ENCODE results near the gene MTCP1. TPM values are rescaled to one million over a fixed set of nuclear protein-coding genes. Genes with fewer than 3 reads are reported as not detected.

Gene MTCP1
- total and polyA plus RNA-seq, 2 donors = 12.6 to 50.8 TPM

DNA sequence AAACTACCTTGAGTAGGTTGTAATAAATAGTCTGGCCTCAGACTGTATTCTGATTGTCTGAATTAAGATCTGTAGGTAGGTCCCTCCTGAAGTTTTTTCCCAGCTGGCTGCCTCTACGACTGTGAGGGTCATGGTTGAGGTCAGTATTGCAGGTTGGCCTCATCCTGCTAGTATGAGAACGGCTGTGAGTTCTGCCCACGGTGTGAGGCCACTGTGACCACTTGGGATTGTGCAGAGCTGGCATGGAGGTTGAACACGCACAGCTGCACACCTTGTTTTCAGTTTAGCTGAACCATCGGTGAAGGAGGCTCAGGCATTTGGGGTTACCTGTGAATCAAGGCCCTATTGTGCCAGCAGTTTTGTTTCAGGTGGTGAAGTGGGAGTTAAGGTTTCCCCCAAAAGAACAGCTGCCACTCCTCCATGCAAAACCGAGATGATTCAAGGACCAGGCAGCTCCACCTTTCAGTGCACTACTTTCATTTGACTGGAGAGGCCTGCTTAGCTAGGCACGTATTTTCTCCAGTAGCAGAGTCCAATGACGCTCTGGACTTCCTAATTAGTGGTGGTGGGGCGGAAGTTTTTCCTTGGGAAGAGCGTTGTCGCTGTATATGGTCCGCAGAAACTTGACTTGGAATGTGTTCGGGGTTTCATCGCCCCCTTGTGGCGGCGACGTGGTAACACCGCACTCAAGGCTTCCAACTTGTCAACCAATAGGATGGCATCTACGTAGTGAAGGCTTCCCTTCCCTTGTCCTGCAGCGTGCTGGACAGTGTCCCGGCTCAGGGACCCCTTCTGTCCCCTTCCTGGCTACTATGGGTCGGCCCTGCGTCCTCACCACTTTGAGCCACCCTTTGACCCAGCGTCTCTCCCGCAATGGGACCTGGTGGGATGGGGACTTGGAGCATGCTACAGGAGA, 13.8 kb downstream of the MTCP1 start:
- Histone ChIP-seq H3K4me3 (ENCODE audit: low read length in 2 of 2) (no peak overlapping the region), H3K4me1 (ENCODE audit: control insufficient read depth in 2 of 2, insufficient read depth in 2 of 2, low read length in 2 of 2) (peaks cover 0 to 4% of the 10 kb centered on the region in 2 donors)
- WGBS = 20% methylated on average over 23 of the region's 25 CpGs

GRCh38 chrX:155056471-155056870, 14.5 kb downstream of the MTCP1 start:
- H3K27ac ChIP-seq (ENCODE audit: low read depth in 1 of 2, low read length in 1 of 2) = no peak overlapping the region
- H3K27me3 ChIP-seq (ENCODE audit: control insufficient read depth in 2 of 2, insufficient read depth in 1 of 2, low read length in 1 of 2) = no peaks in the 10 kb centered on the region
- no peaks in the 10 kb centered on the region for H3K9me3 ChIP-seq (ENCODE audit: control insufficient read depth in 2 of 2, insufficient read depth in 1 of 2, low read length in 1 of 2)
- H3K4me3 ChIP-seq (ENCODE audit: low read length in 2 of 2) = no peak overlapping the region
- peak in 1 of 9 donors; percentile 11 for DNase-seq (ENCODE audit: low read depth in 6 of 9, low spot score in 9 of 9)
- WGBS = 97% methylated on average over 1 of the region's 1 CpG
- peaks cover 0 to 13% of the 10 kb centered on the region in 2 donors for H3K36me3 ChIP-seq (ENCODE audit: control insufficient read depth in 2 of 2, insufficient read depth in 2 of 2, low read length in 1 of 2)
- H3K4me1 ChIP-seq (ENCODE audit: control insufficient read depth in 2 of 2, insufficient read depth in 2 of 2, low read length in 2 of 2) = peaks cover 0 to 4% of the 10 kb centered on the region in 2 donors

More for the DNA sequence above, 13.8 kb downstream of the MTCP1 start:
- H3K36me3 ChIP-seq (ENCODE audit: control insufficient read depth in 2 of 2, insufficient read depth in 2 of 2, low read length in 1 of 2) = peaks cover 0 to 13% of the 10 kb centered on the region in 2 donors
- peak in 6 of 9 donors; percentile 23 to 68 (median 50) for DNase-seq (ENCODE audit: low read depth in 6 of 9, low spot score in 9 of 9)
- H3K9me3 ChIP-seq (ENCODE audit: control insufficient read depth in 2 of 2, insufficient read depth in 1 of 2, low read length in 1 of 2) = no peaks in the 10 kb centered on the region
- H3K27me3 ChIP-seq (ENCODE audit: control insufficient read depth in 2 of 2, insufficient read depth in 1 of 2, low read length in 1 of 2) = no peaks in the 10 kb centered on the region
- no peak overlapping the region for H3K27ac ChIP-seq (ENCODE audit: low read depth in 1 of 2, low read length in 1 of 2)

GRCh38 chrX:155055494-155055893, 15.4 kb downstream of the MTCP1 start:
- no peak overlapping the region for H3K27ac ChIP-seq (ENCODE audit: low read depth in 1 of 2, low read length in 1 of 2)
- H3K27me3 ChIP-seq (ENCODE audit: control insufficient read depth in 2 of 2, insufficient read depth in 1 of 2, low read length in 1 of 2) = no peaks in the 10 kb centered on the region
- WGBS = 98% methylated on average over 3 of the region's 3 CpGs
- no peak for DNase-seq (ENCODE audit: low read depth in 6 of 9, low spot score in 9 of 9)
- peaks cover 0 to 10% of the 10 kb centered on the region in 2 donors for H3K36me3 ChIP-seq (ENCODE audit: control insufficient read depth in 2 of 2, insufficient read depth in 2 of 2, low read length in 1 of 2)
- H3K4me3 ChIP-seq (ENCODE audit: low read length in 2 of 2) = no peak overlapping the region
- H3K4me1 ChIP-seq (ENCODE audit: control insufficient read depth in 2 of 2, insufficient read depth in 2 of 2, low read length in 2 of 2) = peaks cover 0 to 4% of the 10 kb centered on the region in 2 donors
- no peaks in the 10 kb centered on the region for H3K9me3 ChIP-seq (ENCODE audit: control insufficient read depth in 2 of 2, insufficient read depth in 1 of 2, low read length in 1 of 2)

GRCh38 chrX:155054255-155054654, 16.7 kb downstream of the MTCP1 start:
- no peaks in the 10 kb centered on the region for H3K27me3 ChIP-seq (ENCODE audit: control insufficient read depth in 2 of 2, insufficient read depth in 1 of 2, low read length in 1 of 2)
- 95% methylated on average over 4 of the region's 4 CpGs for WGBS
- no peak for DNase-seq (ENCODE audit: low read depth in 6 of 9, low spot score in 9 of 9)

DNA sequence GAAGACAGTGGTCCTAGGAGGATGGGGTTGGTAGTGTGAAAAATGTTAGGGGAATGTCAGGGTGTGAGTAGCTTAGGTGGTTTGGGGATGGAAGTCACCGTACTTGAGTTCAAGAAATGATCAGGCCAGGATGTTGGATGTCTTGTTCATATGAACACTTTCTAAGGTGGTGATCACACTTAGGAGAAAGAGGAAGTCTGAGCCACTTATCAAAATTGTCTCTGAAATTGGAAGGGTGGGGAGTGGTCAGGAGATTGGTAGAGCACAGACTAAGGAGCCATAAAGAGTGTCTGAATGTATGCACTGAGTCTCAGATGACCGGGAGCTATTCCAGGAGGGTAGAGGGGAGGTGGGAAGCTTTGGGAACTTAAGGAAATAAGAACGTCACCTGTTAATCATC, 17.3 kb downstream of the MTCP1 start:
- H3K4me3 ChIP-seq (ENCODE audit: low read length in 2 of 2) = no peak overlapping the region
- 96% methylated on average over 3 of the region's 3 CpGs for WGBS
- H3K27me3 ChIP-seq (ENCODE audit: control insufficient read depth in 2 of 2, insufficient read depth in 1 of 2, low read length in 1 of 2) = no peaks in the 10 kb centered on the region
- no peaks in the 10 kb centered on the region for H3K9me3 ChIP-seq (ENCODE audit: control insufficient read depth in 2 of 2, insufficient read depth in 1 of 2, low read length in 1 of 2)
- peaks cover 0 to 10% of the 10 kb centered on the region in 2 donors for H3K36me3 ChIP-seq (ENCODE audit: control insufficient read depth in 2 of 2, insufficient read depth in 2 of 2, low read length in 1 of 2)
- peaks cover 0 to 4% of the 10 kb centered on the region in 2 donors for H3K4me1 ChIP-seq (ENCODE audit: control insufficient read depth in 2 of 2, insufficient read depth in 2 of 2, low read length in 2 of 2)
- DNase-seq (ENCODE audit: low read depth in 6 of 9, low spot score in 9 of 9) = no peak
- no peak overlapping the region for H3K27ac ChIP-seq (ENCODE audit: low read depth in 1 of 2, low read length in 1 of 2)

More at GRCh38 chrX:155054255-155054654, 16.7 kb downstream of the MTCP1 start:
- no peak overlapping the region for H3K4me3 ChIP-seq (ENCODE audit: low read length in 2 of 2)
- H3K36me3 ChIP-seq (ENCODE audit: control insufficient read depth in 2 of 2, insufficient read depth in 2 of 2, low read length in 1 of 2) = peaks cover 0 to 10% of the 10 kb centered on the region in 2 donors
- H3K9me3 ChIP-seq (ENCODE audit: control insufficient read depth in 2 of 2, insufficient read depth in 1 of 2, low read length in 1 of 2) = no peaks in the 10 kb centered on the region
- peaks cover 0 to 4% of the 10 kb centered on the region in 2 donors for H3K4me1 ChIP-seq (ENCODE audit: control insufficient read depth in 2 of 2, insufficient read depth in 2 of 2, low read length in 2 of 2)
- no peak overlapping the region for H3K27ac ChIP-seq (ENCODE audit: low read depth in 1 of 2, low read length in 1 of 2)

DNA sequence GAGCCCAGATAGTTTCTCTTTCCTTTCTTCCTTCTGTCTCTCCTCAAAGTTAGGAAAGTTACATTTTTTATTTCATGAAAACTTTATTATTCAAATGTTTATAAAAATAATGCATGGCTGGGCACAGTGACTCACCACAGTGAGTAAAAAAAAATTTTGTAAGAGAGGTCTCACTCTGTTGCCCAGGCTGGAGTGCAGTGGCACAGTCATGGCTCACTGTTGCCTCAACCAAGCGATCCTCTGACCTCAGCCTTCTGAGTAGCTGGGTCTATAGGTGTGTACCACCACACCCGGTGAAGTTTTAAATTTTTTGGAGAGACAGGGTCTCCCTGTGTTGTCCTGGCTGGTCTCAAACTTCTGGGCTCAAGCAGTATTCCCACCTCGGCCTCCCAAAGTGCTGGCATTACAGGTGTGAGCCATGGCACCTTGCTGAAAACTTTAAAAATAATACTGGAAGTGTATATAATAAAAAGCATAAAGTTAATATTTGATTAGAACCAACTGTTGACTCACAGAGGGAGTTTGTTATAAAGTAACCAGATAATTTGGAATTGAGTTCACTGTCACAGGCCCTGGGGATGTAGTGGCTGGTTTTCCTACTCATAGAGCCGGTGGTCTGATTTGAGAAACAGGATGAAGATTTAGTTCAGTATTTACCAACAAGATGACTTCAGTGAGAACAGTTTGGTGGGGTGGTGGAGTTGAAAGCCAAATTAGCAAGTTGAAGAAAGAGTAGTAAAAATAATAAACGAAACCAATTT, 18.0 kb downstream of the MTCP1 start:
- 93% methylated on average over 5 of the region's 5 CpGs for WGBS
- DNase-seq (ENCODE audit: low read depth in 6 of 9, low spot score in 9 of 9) = no peak
- H3K27me3 ChIP-seq (ENCODE audit: control insufficient read depth in 2 of 2, insufficient read depth in 1 of 2, low read length in 1 of 2) = no peaks in the 10 kb centered on the region
- H3K4me1 ChIP-seq (ENCODE audit: control insufficient read depth in 2 of 2, insufficient read depth in 2 of 2, low read length in 2 of 2) = peaks cover 0 to 4% of the 10 kb centered on the region in 2 donors
- peaks cover 0 to 10% of the 10 kb centered on the region in 2 donors for H3K36me3 ChIP-seq (ENCODE audit: control insufficient read depth in 2 of 2, insufficient read depth in 2 of 2, low read length in 1 of 2)
- no peaks in the 10 kb centered on the region for H3K9me3 ChIP-seq (ENCODE audit: control insufficient read depth in 2 of 2, insufficient read depth in 1 of 2, low read length in 1 of 2)
- no peak overlapping the region for H3K4me3 ChIP-seq (ENCODE audit: low read length in 2 of 2)
- no peak overlapping the region for H3K27ac ChIP-seq (ENCODE audit: low read depth in 1 of 2, low read length in 1 of 2)

- H3K36me3 ChIP-seq (ENCODE audit: control insufficient read depth in 2 of 2, insufficient read depth in 2 of 2, low read length in 1 of 2) = peaks cover 8 to 10% of the 10 kb centered on the region in 2 donors
- H3K4me3 ChIP-seq (ENCODE audit: low read length in 2 of 2) = no peak overlapping the region
- peak in 4 of 9 donors; percentile 30 to 60 (median 50) for DNase-seq (ENCODE audit: low read depth in 6 of 9, low spot score in 9 of 9)
- 56% methylated on average over 9 of the region's 9 CpGs for WGBS
- no peak overlapping the region for H3K27ac ChIP-seq (ENCODE audit: low read depth in 1 of 2, low read length in 1 of 2)
- no peaks in the 10 kb centered on the region for H3K9me3 ChIP-seq (ENCODE audit: control insufficient read depth in 2 of 2, insufficient read depth in 1 of 2, low read length in 1 of 2)
- H3K27me3 ChIP-seq (ENCODE audit: control insufficient read depth in 2 of 2, insufficient read depth in 1 of 2, low read length in 1 of 2) = no peaks in the 10 kb centered on the region
- no peaks in the 10 kb centered on the region for H3K4me1 ChIP-seq (ENCODE audit: control insufficient read depth in 2 of 2, insufficient read depth in 2 of 2, low read length in 2 of 2)
These were observed 21.8 kb downstream of the MTCP1 start for GRCh38 chrX:155048977-155049619.

DNA sequence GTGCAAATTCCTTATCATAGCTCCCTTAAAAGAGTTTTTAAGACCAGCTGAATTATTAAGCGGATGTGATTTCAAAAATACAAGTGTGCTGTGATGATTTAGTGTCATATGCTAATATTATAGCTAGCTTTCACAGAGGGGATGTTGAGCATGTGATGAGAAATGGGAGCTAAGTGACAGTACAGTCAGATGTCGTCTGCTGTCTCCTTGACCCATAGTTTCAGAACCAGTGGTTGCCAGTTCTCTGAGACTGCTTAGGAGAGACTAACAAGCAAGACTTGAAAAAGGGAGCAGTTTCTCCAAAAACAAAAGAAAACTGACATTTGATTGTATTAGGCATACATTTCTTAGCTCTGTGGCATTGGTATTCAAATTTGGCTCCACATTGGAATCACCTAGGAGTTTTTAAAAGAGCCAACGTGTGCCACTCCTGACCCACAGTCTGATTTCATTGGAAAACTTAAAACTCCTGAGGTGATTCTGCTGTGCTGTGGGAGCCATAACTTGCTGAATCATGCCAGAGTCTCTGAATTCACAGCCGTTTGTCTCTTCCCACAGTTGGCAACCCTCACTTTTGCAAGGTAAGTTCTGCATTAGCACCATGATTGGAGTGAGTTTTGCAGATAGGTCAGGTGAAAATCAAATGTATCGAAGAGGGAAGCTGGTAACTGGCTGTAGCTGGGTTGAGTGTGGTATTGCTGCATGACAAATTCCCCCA, 24.0 kb downstream of the MTCP1 start:
- WGBS = 83% methylated on average over 5 of the region's 5 CpGs
- peaks cover 8% of the 10 kb centered on the region in 2 donors for H3K36me3 ChIP-seq (ENCODE audit: control insufficient read depth in 2 of 2, insufficient read depth in 2 of 2, low read length in 1 of 2)
- no peaks in the 10 kb centered on the region for H3K9me3 ChIP-seq (ENCODE audit: control insufficient read depth in 2 of 2, insufficient read depth in 1 of 2, low read length in 1 of 2)
- no peak overlapping the region for H3K27ac ChIP-seq (ENCODE audit: low read depth in 1 of 2, low read length in 1 of 2)
- H3K4me3 ChIP-seq (ENCODE audit: low read length in 2 of 2) = no peak overlapping the region
- no peaks in the 10 kb centered on the region for H3K27me3 ChIP-seq (ENCODE audit: control insufficient read depth in 2 of 2, insufficient read depth in 1 of 2, low read length in 1 of 2)
- DNase-seq (ENCODE audit: low read depth in 6 of 9, low spot score in 9 of 9) = no peak
- H3K4me1 ChIP-seq (ENCODE audit: control insufficient read depth in 2 of 2, insufficient read depth in 2 of 2, low read length in 2 of 2) = no peaks in the 10 kb centered on the region

Measured in thymus (tissue), 11 donors.